ENCODE results near the gene ACER1. TPM values are rescaled to one million over a fixed set of nuclear protein-coding genes. Genes with fewer than 3 reads are reported as not detected.

Gene ACER1
- total RNA-seq, 1 donor from 2014 or later = not detected

DNA sequence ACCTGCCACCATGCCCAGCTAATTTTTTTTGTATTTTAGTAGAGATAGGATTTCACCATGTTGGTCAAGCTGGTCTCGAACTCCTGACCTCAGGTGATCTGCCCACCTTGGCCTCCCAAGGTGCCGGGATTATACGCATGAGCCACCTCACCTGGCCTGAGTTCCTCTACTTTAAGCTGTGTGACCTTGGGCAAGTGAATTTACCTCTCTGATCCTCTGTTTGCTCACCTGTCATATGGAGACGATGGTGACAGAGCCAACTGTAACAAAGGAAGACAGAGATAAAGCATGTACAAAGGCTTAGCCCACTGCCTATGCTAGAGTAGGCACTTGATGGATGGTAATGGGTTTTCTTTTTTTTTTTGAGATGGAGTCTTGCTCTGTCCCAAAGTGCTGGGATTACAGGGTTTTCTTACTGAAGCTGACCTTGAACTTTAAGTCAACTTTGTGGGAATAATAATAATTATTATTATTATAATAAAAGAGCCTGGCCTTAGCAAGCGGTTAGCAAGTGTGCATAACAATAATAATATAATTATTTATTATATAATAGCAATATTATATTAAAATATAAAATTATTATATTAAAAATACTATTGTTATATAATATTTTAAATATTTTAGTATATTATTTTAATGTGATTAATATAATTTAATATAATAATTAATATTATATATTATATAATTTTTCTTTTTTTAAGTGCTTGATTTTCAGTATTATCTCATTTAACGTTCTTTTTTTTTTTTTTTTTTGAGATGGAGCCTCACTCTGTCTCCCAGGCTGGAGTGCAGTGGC is 1.3 kb upstream of the ACER1 start:
- DNase-seq = no peak
- ChIA-PET CTCF (no interaction called here), POLR2A (no interaction called here)
- Mint-ChIP-seq H3K27ac (no peak overlapping the region), H3K4me1 (no peaks in the 10 kb centered on the region), H3K27me3 (no peaks in the 10 kb centered on the region), H3K4me3 (no peak overlapping the region), H3K36me3 (ENCODE audit: low read depth) (no peaks in the 10 kb centered on the region), H3K9me3 (no peaks in the 10 kb centered on the region)
- ATAC-seq (ENCODE audit: low read depth) = no peak
- TF ChIP-seq, protein P1, sequence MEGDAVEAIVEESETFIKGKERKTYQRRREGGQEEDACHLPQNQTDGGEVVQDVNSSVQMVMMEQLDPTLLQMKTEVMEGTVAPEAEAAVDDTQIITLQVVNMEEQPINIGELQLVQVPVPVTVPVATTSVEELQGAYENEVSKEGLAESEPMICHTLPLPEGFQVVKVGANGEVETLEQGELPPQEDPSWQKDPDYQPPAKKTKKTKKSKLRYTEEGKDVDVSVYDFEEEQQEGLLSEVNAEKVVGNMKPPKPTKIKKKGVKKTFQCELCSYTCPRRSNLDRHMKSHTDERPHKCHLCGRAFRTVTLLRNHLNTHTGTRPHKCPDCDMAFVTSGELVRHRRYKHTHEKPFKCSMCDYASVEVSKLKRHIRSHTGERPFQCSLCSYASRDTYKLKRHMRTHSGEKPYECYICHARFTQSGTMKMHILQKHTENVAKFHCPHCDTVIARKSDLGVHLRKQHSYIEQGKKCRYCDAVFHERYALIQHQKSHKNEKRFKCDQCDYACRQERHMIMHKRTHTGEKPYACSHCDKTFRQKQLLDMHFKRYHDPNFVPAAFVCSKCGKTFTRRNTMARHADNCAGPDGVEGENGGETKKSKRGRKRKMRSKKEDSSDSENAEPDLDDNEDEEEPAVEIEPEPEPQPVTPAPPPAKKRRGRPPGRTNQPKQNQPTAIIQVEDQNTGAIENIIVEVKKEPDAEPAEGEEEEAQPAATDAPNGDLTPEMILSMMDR (IDR thresholded peaks at IDR 0.05) = no peak
- intact Hi-C loops (cut with micrococcal nuclease) = no loop called here

DNA sequence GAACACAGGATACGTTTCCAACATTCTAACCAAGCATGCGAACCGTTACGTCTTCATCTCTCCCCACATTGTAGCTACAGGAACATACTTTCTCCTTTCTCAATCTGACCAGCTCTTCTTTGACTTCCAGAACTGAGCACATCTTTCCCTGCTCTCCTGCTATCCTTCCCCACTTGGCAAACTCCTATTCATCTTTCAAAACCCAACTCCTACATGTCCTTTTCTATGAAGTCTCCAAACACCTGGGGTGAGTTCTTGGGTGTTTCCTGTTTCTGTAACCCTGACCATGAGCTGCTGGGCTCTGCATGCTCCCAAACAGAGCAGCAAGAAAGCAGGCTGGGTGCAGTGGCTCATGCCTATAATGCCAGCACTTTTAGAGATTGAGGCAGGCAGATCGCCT is 6.6 kb downstream of the ACER1 start:
- TF ChIP-seq, protein P1 (IDR thresholded peaks at IDR 0.05) = no peak
- ChIA-PET CTCF (no interaction called here), POLR2A (interaction anchor here (0.6 to 0.7 kb wide), 2 partner anchors 125 to 1219 kb away, joined by 3 to 4 read pairs; no protein-coding TSS in a partner anchor)
- Mint-ChIP-seq H3K27ac (no peak overlapping the region), H3K36me3 (ENCODE audit: low read depth) (no peaks in the 10 kb centered on the region), H3K27me3 (peaks cover 18% of the 10 kb centered on the region), H3K9me3 (no peaks in the 10 kb centered on the region), H3K4me1 (no peaks in the 10 kb centered on the region), H3K4me3 (no peak overlapping the region)
- DNase-seq (no peak), ATAC-seq (ENCODE audit: low read depth) (no peak)
- intact Hi-C loops (cut with micrococcal nuclease) = no loop called here

DNA sequence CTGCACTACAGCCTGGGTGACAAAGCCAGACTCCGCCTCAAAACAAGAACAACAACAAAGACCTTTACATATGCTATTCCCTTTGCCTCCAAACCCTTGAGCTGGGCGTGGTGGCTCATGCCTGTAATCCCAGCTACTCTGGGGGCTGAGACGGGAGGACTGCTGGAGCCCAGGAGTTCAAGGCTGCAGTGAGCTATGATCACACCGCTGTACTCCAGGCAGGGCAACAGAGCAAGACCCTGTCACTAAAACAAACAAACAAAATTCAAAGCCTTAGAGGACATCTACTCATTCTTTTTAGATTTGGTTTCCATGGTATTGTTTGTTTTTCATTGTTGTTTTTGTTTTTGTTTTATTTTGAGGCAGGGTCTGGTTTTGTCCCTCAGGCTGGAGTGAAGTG is 7.8 kb downstream of the ACER1 start:
- intact Hi-C loops (cut with micrococcal nuclease) = no loop called here
- H3K4me3 Mint-ChIP-seq = no peak overlapping the region
- ChIA-PET CTCF (no interaction called here), POLR2A (no interaction called here)
- no peak overlapping the region for H3K27ac Mint-ChIP-seq
- no peaks in the 10 kb centered on the region for H3K9me3 Mint-ChIP-seq
- no peaks in the 10 kb centered on the region for H3K36me3 Mint-ChIP-seq (ENCODE audit: low read depth)
- DNase-seq (no peak), ATAC-seq (ENCODE audit: low read depth) (no peak)
- peaks cover 21% of the 10 kb centered on the region for H3K27me3 Mint-ChIP-seq
- TF ChIP-seq, protein P1 (IDR thresholded peaks at IDR 0.05) = no peak
- H3K4me1 Mint-ChIP-seq = no peaks in the 10 kb centered on the region

DNA sequence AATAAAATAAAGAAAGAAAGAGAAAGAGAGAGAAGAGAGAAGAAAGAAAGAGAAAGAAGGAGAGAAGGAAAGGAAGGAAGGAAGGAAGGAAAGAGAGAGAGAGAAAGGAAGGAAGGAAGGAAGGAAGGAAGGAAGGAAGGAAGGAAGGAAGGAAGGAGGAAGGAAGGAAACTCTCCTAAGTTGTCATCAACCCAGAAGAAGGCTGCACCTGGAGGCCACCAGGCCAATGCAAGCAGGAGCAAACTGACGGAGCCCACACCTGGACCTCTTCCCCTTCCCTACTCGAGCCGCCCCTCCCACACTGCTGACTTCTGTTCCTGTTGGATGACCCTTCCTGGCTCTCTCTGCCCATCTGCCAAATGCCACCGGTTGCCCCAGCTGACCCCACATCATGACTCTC is 8.7 kb downstream of the ACER1 start:
- H3K4me1 Mint-ChIP-seq = no peaks in the 10 kb centered on the region
- H3K4me3 Mint-ChIP-seq = no peak overlapping the region
- no peak overlapping the region for H3K27ac Mint-ChIP-seq
- H3K9me3 Mint-ChIP-seq = no peaks in the 10 kb centered on the region
- H3K36me3 Mint-ChIP-seq (ENCODE audit: low read depth) = no peaks in the 10 kb centered on the region
- TF ChIP-seq, protein P1 (IDR thresholded peaks at IDR 0.05) = no peak
- H3K27me3 Mint-ChIP-seq = peaks cover 21% of the 10 kb centered on the region
- POLR2A ChIA-PET = no interaction called here
- CTCF ChIA-PET = no interaction called here
- ATAC-seq (ENCODE audit: low read depth) (no peak), DNase-seq (no peak)
- intact Hi-C loops (cut with micrococcal nuclease) = no loop called here

DNA sequence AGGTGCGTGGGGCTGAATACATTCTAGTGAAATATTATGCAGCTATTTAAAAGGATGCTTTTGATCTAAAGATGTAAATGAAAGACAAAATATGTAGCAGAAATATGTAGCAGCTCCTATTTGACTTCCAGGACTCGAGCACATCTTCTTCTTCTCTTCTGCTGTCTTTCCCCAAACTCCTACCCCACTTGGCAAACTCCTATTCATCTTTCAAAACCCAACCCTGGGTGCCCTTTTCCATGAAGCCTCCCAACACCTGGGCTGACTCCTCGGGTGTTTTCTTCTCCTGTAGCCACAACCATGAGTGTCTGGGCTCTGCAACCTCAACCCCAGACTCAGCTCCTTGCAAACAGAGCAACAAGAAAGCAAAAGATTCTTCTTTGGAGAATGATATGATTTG is 11.1 kb downstream of the ACER1 start:
- intact Hi-C loops (cut with micrococcal nuclease) = no loop called here
- DNase-seq (no peak), ATAC-seq (ENCODE audit: low read depth) (no peak)
- no peaks in the 10 kb centered on the region for H3K36me3 Mint-ChIP-seq (ENCODE audit: low read depth)
- no peaks in the 10 kb centered on the region for H3K9me3 Mint-ChIP-seq
- ChIA-PET POLR2A (no interaction called here), CTCF (no interaction called here)
- H3K4me1 Mint-ChIP-seq = no peaks in the 10 kb centered on the region
- peaks cover 21% of the 10 kb centered on the region for H3K27me3 Mint-ChIP-seq
- no peak overlapping the region for H3K27ac Mint-ChIP-seq
- H3K4me3 Mint-ChIP-seq = no peak overlapping the region
- TF ChIP-seq, protein P1 (IDR thresholded peaks at IDR 0.05) = no peak

Measured in activated B cell treated with CpG ODN at 0.5 μM for 24 hours (primary cell).